DMS79 treated with DMSO at 0.1 percent for 48 hours (cell line): Measurements from ENCODE around the gene CCDC30.

Experiments
- DNase-seq: peaks from one replicate; lab custom pipeline; 2025; lab: John Stamatoyannopoulos, UW

The CCDC30 gene

GRCh38 chr1:42692461-42692860 lies 229.4 kb downstream of the CCDC30 start:
- DNase-seq, result no peak

GRCh38 chr1:42692911-42693310 lies 229.8 kb downstream of the CCDC30 start:
- DNase-seq, result no peak

GRCh38 chr1:42698081-42698813 lies 235.2 kb downstream of the CCDC30 start:
- DNase-seq, result no peak

DNA sequence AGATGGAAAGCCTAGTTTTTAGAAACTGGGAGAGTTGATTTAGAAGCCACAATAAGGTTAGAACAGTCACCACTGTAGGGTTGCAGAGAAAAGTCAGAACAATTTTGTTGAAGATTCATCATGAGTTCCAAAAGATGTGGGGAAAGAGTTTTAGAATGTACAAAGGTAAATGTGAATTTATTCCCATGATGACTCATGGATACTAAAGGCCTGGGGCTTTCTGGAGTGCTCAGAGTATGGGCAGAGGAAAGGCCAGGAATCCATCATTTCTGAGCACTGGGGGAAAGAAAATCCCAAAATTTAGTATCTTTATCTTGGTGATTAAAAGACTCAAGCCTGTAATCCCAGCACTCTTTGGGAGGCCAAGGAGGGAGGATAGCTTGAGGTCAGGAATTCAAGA lies 236.9 kb downstream of the CCDC30 start:
- no peak for DNase-seq

GRCh38 chr1:42703888-42704464 lies 240.9 kb downstream of the CCDC30 start:
- no peak for DNase-seq
